HG03095 (cell line): ENCODE results near the gene FBXL5.

Source experiments
- ATAC-seq: cut with Tn5 transposase; IDR thresholded peaks from one replicate; pipeline ENCODE4 v1.9.1; 2021; ENCODE audit warnings: moderate library complexity; ENCODE audit not compliant: unreplicated experiment

FBXL5 gene

GRCh38 chr4:15562623-15563022 is 92.5 kb downstream of the FBXL5 start:
- ATAC-seq = no peak

DNA sequence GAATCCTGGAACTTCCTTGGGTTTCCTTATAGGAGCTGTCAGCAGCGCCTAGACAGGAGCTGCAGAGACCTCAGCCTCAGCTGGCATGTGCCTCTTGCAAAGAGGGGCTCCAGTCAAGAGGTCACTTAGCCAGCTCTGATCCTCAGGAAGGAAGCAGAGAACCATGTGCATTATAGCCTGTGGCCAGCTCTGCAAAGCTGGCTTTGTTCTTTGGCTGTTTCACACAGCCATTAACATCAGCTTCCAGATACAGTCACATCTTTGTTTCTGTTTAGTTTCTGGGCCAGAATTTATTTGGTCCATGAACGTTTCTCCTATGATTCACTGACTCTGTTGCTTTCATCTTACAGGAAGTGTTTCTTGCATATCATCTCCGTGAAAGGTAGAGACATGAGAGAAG is 93.0 kb downstream of the FBXL5 start:
- no peak for ATAC-seq

- no peak for ATAC-seq
Measured at GRCh38 chr4:15558561-15558960, 96.6 kb downstream of the FBXL5 start.

GRCh38 chr4:15557786-15558550 is 97.2 kb downstream of the FBXL5 start:
- ATAC-seq = no peak

- no peak for ATAC-seq
Measured at GRCh38 chr4:15556511-15557092, 98.6 kb downstream of the FBXL5 start.
